HG03378 (cell line): ENCODE data around the gene ELOB.
A peak's percentile ranks its signal among the peaks of the same experiment; 100 is the strongest.

Experiments
- ATAC-seq: cut with Tn5 transposase; IDR thresholded peaks from one replicate; pipeline ENCODE4 v1.9.1; 2021; ENCODE audit warnings: mild to moderate bottlenecking, moderate library complexity; ENCODE audit not compliant: unreplicated experiment

ELOB gene

DNA sequence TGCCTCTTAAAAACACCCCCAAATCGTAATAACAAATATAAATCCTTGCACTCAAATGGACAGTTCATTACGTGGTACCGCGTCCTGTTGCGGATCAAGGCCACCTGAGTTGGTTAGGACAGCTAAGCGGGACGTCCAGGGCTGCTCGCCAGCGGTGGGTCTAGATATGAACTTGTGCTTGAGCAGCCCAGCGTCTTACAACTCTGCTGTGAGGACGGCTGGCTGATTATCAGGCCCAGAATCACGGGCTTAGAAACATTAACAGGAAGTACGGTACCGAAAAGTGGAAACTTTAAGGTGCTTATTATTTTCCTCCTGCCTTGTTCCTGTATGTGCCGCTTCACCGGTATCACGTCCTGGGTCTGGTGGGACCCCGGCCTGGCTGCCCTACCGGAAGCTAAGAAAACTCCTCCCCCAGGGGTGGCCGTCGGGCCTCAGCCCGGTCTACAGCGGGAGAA lies 25.5 kb downstream of the ELOB start:
- ATAC-seq: peak; percentile 31

DNA sequence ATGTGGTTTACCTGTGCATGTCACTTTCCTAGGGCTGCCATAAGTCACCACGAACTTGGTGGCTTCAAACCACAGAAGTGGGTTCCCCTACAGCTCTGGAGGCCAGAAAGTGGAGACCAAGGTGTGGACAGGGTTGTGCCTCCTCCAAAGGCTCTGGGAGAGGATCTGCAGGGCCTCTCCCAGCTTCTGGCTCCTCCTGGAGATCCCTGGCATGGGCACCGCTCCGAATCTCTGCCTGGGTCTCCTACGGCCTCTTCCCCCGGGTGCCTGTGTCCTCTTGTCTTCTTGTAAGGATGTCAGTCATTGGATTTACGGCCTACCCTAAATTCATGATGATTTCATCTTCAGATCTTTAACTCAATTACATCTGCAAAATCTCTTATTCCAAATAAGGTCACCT lies 27.1 kb downstream of the ELOB start:
- ATAC-seq: no peak

DNA sequence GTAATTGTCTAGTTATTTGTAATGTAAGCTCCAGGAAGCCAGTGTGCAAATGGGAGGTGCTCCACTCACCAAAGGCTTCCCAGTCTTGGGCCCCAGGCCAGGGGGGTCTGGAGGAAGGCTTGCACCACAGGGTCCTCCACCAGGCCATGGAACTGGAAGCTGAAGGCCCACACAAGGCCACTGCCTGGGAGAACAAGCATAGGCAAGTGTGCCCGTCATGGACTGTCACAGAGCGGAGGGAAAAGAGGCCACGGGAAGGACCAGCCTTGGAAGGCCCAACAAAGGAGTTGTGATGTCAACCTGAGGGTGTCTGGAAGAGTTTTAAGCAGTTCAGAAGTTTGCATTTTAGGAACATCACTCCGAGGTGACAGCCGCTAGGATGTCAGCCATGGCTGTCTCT lies 27.6 kb downstream of the ELOB start:
- ATAC-seq: no peak

DNA sequence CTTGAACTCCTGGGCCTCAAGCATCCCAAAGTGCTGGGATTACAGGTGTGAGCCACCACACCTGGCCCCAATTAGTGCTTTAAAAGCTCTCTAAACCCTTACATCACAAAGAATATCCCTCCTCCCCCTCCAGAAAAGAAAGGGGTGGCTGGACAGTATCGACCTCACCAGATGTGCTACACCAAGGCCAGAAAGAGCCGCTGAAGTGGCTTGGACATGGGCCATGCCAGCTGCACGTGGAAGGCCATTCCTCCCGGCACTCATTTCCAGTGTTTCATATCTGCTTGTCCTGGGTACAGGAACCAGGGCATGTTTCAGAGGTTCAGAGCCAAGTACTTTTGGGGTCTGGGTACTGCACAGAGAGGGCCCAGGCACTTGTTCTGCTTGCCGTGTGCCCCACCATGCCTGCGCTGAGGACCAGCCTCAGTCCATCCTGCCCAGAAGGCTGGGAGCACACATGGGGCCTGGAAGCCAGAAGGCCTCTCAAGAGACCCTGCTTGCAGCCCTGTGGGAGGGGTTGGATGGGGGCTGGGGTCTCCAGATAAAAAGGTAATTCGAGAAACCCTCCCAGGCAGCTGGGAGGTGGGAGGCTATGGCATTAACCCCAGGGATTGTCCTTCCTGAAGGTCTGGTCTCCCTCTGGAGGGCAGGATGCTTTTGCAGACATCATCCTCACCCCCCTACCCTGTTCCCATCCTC lies 28.2 kb downstream of the ELOB start:
- no peak for ATAC-seq

DNA sequence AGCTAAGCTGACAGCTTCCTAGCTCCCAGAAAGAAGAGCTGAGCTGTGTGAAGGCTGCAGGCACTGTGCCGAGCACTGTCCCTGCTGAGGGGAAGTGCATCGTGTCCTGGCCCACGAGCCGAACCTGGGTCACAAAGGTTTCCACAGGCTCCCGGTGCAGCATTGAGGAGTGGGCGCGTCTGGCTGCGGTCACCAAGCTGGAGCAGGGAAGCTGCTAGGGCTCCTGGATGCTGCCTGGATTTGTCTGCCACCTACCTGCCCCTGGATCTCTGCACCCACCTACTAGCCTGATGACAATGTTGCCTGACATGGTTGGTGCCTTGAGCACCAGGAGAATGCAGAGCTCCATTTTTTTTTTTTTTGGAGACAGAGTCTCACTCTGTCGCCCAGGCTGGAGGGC lies 31.1 kb downstream of the ELOB start:
- no peak for ATAC-seq

DNA sequence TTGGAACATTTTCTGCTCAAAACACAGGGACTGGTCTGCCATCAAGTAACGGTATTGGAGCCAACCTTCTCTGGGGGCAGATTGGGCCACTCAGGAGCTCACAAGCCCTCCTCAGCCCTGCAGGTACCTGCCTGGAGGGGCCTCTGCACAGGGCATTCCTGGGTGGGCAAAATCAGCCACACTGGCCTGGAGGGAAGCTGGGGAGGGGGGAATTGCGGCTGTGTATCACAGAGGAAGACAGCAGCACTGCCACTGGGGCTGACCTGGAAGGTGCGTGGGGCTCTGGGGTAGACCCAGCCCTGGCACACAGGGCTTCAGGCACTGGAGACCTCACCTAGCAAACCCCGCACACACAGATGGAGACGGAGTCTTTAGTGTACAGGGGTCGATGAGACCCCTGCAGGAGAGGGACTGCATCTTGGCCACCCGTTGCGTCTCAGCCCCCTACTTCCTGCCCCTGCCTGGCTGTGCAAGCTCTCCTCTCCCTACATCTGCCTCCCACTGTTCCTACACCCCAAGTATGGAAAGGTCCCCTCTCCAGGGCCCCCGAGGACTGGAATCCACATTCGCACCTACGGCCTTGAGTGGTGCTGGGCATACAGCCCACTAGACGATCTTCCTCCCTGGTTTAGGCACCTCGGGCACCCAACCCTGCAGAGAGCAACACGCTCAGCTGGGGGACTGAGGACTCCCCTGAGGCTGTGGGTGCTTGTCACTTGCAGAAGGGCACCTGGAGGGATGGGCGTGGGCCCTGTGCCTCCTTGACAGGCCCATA lies 31.8 kb downstream of the ELOB start:
- ATAC-seq: no peak

DNA sequence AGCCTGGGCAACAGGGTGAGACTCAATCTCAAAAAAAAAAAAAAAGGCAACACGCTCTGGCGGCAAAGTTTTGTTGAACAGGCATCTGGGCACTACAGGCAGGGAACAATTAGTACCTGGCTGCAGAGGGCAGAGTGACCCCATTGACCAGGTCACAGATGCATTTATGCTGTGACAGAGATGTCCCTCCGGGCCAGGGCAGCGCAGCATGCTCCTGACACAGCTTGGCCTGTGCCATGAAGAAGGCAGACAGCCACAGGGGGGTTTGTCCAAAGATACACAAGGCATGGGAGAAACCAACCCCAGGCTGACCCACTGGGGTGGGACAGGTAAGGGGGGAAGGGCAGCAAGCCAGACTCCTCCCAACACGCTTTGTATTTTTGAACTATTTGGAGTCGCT lies 32.4 kb downstream of the ELOB start:
- ATAC-seq: no peak

DNA sequence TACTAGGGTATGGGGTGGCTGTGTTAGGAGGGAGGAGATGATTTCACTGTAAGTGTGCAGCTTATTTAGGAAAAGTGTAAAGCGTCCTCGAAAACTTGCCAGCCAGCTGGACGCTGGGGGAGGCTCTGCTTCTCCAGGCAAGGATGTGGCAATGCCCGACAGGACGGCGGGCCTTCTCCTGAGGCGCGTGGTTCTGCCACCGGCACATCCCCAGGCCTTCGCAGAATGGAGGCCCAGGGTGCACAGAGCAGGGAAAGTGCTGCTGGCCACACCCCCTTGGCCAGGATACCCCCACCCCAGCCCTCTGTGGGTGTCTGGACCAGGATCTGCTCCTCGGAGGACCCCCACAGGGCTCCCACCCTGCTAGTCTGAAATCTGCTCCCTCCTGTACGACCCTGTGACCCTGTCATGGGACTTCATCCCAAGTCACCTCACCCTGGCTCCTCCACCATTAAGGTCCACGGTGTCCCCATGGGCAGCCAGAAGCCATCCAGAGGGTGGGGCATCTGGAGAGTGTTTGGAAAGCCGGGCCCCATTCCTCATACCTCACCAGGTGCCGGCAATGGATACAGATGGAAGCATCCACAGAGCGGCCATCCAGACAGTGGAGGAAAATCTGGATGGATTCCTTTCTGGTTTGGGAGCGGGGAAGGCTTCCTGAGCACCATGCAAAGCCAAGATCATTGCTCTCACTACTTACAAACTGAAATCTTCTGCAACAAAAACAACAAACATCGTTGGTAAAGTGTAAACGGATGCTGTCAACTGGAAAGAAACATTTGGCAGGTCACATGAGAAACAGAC lies 33.9 kb downstream of the ELOB start:
- ATAC-seq: no peak

DNA sequence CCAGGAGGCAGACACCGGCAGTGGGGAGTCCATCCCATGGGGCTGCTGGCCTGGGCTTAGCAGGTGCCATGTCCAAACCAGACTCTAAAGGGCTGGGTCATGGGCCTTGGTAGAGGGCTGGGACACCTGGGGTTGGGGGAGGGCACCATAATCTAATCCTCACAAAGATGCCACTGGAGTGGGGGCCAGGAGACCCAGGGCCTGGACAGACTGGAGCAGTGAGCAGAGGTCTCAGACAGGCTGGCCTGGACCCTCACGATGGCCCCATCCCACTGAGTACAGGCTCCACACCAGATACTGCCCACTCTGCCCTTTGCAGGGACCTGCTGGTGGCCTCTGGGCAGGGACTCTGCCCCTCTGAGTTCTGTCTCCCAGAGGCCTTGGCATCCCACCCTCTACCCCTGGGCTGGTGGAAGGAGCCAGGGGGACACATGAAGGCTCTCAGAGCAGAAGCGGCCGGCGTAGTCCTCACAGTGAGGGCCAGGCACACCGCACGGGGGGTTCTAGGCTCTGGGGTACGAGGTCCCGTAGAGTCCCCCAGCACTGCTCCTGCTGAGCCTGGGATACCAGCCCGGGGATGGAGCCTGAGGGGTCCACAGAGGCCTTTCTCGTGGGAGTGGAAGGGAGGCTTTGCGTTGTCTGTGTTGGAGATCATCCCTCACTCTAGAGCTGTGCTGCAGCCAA lies 34.6 kb downstream of the ELOB start:
- ATAC-seq: no peak

DNA sequence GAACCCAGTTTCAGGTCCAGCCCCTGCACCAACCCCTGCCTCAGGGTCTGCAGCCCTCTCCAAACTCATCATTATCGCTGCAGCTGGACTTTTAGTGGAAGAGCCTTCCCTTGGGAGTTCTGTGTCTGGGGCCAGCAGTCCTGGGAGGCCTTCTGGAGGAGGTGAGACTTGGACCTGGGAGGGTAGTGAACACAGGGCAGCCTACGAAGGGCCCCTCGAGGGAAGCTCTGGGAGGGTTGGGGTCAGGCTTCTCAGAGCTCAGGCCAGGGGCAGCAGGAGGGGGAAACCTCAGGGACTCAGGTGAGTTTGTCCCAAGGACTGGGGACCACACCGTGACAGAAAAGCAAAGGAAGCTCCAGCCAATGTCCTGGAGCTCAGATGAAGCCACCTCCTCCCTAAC lies 35.9 kb downstream of the ELOB start:
- no peak for ATAC-seq

DNA sequence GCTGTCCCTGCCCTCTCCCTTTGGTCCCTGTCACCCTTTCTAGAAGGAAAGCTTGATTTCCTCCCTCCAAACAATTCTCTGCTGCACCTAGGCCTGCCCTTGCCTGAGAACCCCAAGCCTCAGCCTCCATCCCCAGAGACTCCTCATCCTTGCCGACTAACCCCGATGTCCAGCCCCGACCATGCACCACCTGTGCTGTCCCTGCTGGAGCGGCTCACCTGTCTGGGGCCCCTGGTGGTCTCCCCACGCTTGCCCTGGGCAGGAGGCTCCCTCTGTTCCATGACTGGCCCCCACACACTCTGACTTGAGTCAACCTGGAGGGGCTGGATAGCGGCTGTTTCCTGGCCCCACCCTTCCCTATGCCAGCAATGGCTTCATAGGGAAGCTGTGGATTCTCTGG lies 36.6 kb downstream of the ELOB start:
- ATAC-seq: no peak

DNA sequence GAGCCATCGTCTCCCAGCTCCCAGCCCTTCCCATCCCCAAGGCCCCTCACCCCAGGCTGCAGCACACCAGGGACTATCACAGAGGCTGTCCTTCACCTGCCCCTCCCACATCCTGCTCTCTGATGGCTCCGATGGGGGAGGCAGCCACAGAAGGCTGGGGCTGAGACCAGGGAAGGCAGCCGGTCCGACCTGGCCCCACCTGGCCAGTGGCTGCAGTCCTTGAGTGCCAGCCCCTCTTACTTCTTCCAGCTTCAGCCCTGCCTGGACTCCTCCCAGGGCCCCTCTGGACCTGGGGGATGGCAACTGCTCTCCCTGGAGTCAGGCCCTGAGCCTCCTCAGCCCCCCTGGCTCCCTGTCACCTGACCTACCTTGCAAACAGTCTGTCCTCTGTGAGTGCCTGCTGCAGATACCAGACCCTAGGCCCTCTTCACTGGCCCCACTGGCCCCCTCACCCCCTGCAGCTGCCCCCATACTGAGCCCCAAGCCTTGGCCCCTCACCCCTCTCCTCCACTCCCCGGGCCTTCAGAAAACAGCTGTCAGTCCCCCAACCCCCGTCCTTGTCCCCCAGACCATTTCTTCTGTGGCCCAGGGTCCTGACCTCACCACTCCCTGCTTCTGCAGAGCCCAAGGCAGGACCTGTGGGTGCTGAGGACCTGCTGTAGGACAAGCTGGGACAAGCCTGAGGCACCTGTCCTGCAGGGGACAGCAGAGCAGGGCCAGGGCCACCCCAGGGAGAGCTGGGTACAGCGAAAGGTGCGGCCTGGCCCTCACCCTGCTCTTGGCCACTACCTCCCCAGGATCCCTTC lies 37.3 kb downstream of the ELOB start:
- ATAC-seq: no peak

DNA sequence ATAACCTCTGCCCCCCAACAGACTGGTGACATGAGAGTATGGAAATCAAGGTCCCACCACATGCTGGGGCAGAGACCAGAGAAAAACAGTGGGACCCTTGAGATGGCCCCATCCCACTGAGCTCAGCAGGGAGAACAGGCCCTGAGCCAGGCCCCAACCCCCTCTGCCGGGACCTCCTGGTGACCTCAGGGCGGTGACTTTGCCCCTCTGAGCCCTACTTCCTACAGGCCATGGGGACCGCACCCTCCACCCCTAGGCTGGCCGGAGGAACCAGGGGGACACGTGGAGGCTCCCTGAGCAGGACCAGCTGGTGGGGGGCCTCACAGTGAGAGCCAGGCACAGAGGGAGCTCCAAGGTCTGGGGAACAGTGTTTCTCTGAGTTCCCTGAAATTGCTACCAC lies 38.5 kb downstream of the ELOB start:
- ATAC-seq: no peak

DNA sequence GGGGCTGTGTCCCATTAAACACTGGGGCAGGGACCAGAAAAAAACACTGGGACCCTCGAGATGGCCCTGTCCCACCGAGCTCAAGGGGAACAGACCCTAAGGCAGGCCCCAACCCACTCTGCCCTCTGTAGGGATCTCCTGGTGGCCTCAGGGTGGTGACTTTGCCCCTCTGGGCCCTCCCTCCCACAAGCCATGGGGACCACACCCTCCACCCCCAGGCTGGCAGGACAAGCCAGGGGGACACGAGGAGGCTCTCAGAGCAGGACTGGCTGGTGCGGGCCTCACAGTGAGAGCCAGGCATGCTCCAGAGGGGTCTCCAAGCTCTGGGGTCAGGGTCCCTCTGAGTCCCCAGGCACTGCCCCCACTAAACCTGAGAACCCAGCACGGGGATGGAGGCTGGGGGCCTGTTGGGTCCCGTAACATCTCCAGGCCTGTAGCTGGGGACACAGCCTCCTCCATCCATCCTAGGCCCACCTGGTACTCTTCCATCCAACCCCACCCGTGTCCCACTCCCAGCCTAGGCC lies 39.1 kb downstream of the ELOB start:
- no peak for ATAC-seq

DNA sequence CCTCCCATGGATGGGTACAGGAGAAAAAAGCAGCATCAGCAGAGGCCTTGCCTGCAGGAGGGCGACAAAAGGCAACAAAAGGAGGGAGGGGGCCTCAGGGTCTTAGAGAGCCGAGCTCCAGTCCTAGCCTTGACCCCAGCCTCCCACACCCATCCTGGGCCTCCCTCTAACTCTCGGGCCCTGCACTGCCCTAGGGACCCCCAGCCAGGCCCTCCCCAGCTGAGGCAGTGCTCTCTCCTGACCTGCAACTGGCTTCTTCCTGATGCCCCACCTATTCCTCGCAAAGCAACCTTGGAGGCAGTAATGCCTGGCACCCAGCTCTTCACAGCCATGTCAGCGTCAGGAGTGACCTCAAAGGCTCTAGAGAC lies 39.9 kb downstream of the ELOB start:
- ATAC-seq: no peak

DNA sequence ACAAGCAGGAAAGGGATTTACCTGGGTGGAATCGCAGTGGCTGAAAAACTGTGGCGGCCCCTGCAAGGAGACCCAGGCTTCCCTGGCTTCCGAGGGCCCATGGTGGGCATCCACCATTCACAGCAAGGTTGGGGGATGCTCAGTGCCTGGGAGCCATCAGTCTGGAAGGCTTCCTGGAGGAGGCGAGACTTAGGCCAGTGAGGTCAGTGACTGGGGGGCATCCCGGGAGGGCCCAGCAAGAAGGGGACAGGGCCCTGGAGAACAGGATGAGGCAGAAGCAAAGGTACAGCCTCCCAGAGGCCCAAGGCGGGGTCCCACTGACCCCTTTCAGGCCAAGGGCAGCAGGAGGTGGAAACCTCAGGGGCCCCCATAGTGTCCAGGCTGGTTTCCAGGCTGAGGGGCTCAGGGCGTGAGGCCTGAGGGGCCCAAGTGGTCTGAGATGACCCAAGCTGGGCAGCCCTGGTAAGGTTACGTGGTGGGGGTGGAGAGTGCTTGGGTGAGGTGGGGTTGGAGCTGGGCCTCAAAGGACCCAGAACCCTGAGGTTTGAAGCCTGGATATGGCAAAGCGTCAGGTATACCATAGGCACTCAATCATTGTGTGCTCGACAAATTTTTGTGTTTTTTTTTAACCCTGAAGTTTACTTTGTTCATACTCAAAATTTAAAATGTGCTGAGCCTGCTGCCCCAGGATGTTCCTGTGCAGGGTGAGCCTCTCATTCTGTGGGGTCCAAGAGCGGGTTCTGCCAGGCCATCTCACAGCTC lies 40.4 kb downstream of the ELOB start:
- ATAC-seq: no peak

DNA sequence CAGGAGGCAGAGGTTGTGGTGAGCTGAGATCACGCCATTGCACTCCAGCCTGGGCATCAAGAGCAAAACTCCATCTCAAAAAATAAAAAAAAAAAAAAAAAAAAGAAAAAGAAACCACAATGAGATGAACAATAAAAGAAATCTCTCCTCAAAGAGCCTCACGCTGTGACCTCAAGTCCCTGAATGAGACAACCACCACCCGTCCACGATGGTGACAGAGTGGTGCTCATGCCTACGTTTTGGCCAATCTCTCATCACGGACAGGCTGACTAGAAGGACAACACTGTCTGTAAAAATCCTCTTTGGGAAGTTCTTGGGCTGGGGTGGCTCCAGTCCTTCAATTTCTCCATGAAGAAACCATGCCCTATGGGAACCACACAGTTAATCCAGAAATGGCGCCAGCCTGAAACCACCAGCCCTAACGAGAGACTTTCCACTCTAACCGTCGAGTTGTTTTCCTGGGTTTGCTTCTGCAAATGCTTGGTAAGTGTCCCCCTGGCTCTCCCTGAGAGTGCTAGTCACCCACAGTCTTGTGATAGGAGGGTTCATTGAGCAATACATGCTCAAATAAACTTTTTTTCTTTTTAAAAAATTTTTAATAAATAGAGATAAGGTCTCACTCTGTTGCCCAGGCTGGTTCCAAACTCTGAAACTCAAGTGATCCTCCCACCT lies 42.1 kb downstream of the ELOB start:
- no peak for ATAC-seq

DNA sequence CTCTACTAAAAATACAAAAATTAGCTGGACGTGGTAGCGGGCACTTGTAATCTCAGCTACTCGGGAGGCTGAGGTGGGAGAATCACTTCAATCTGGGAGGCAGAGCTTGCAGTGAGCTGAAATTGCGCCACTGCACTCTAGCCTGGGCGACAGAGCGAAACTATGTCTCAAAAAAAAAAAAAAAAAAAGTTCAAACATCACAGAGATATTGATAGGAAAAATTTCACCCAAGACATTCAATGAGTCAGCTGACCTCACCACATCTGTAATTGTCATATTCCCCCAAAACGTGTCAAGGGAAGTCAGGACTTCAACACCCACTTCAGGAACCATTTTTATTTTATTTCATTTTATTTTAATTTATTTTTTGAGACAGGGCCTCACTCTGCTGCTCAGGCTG lies 49.0 kb downstream of the ELOB start:
- ATAC-seq: no peak

DNA sequence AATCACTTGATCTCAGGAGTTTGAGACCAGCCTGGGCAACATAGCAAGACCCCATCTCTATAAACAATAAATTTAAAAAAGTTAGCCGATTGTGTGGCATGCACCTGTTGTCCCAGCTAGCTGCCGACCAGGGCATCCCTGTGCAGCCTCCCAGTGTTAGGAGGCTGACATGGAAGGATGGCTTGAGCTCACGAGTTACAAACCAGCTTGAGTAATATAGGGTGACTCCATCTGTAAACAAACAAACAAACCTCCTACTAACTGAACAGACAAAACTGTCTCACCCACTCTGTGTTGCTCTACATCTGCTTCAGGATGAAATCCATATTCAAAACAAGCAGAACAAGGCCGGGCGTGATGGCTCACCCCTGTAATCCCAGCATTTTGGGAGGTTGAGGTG lies 50.2 kb downstream of the ELOB start:
- ATAC-seq: no peak
